Frontal cortex (tissue), 4 donors: ENCODE results near the gene PCDHB6. TPM values are rescaled to one million over a fixed set of nuclear protein-coding genes. Genes with fewer than 3 reads are reported as not detected.
"Not testable (repeated sequence)": the region's sequence is repeated elsewhere in the genome, so short reads cannot be mapped to it uniquely, and the experiment has no call there.

Experiments used
- DNase-seq, 2 donors: peaks; one replicate each; pipeline ENCODE4 v3.0.0; 2012; ENCODE audit warnings: low spot score in 2 of 2
- FAIRE-seq: peaks from 2 replicates; lab custom pipeline; 2012; peaks lifted over from hg19 to GRCh38; lab: Jason Lieb, UNC
- total RNA-seq: library from RNA; depleted of rRNA; stranded (reverse); fragments of >200 nt; gene quantifications from one replicate; pipeline ENCODE4 v1.2.3, GENCODE V29; 2014
- donor health status: control.
- donor health status: control.
- donor health status: control.

Gene PCDHB6
- total RNA-seq, 1 donor from 2014 or later = 3.3 TPM

DNA sequence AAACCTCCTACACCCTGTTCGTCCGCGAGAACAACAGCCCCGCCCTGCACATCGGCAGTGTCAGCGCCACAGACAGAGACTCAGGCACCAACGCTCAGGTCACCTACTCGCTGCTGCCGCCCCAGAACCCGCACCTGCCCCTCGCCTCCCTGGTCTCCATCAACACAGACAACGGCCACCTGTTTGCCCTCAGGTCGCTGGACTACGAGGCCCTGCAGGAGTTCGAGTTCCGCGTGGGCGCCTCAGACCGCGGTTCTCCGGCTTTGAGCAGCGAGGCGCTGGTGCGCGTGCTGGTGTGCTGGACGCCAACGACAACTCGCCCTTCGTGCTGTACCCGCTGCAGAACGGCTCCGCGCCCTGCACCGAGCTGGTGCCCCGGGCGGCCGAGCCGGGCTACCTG lies 7.5 kb downstream of the PCDHB6 start:
- DNase-seq, FAIRE-seq: not testable (repeated sequence)

DNA sequence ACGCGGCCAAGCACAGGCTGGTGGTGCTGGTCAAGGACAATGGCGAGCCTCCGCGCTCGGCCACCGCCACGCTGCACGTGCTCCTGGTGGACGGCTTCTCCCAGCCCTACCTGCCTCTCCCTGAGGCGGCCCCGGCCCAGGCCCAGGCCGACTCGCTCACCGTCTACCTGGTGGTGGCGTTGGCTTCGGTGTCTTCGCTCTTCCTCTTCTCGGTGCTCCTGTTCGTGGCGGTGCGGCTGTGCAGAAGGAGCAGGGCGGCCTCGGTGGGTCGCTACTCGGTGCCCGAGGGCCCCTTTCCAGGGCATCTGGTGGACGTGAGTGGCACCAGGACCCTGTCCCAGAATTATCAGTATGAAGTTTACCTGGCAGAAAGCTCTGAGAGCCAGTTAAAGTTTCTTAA lies 8.0 kb downstream of the PCDHB6 start:
- DNase-seq, FAIRE-seq: not testable (repeated sequence)

DNA sequence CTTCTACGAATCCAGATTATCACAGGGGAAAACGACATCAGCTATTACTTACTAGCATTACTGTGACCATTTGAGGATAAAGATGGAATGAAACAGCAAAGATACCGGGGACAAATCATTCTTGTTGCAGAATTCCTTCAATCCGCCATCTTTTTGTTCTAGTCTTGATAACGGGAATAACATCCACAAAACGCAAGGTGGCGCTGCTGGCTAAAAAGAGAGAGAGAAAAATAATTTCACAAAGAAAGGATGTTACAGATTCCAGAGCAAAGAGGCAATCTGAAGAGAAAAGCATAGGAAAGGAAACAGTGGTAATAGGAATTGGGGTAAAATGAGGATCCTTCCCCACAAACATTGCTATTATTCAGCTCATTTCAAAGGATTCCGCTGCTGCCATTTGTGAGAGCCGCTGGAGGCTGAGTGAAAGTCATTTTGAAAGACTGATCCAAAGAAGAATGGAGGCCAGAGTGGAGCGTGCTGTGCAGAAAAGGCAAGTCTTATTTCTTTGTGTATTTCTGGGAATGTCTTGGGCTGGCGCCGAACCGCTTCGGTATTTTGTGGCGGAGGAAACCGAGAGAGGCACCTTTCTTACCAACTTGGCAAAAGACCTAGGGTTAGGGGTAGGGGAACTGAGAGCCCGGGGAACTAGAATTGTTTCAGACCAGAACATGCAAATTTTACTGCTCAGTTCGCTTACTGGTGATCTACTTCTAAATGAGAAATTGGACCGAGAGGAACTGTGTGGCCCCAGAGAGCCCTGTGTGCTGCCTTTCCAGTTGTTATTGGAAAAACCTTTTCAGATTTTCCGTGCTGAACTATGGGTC lies 22.7 kb downstream of the PCDHB6 start, which contains the start of gene PCDHB7:
Gene PCDHB7, plus strand, starts transcription at position 264 of the 824 bp plus-strand sequence. Its CDS starts 192 bp downstream, at position 456.
- FAIRE-seq (no peak), DNase-seq (no peak)

DNA sequence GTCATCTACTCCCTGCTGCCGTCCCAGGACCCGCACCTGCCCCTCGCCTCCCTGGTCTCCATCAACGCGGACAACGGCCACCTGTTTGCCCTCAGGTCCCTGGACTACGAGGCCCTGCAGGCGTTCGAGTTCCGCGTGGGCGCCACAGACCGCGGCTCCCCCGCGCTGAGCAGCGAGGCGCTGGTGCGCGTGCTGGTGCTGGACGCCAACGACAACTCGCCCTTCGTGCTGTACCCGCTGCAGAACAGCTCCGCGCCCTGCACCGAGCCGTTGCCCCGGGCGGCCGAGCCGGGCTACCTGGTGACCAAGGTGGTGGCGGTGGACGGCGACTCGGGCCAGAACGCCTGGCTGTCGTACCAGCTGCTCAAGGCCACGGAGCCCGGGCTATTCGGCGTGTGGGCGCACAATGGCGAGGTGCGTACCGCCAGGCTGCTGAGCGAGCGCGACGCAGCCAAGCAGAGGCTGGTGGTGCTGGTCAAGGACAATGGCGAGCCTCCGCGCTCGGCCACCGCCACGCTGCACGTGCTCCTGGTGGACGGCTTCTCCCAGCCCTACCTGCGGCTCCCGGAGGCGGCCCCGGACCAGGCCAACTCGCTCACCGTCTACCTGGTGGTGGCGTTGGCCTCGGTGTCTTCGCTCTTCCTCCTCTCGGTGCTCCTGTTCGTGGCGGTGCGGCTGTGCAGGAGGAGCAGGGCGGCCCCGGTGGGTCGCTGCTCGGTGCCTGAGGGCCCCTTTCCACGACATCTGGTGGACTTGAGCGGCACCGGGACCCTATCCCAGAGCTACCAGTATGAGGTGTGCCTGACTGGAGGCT lies 24.6 kb downstream of the PCDHB6 start:
- DNase-seq, FAIRE-seq: not testable (repeated sequence)

DNA sequence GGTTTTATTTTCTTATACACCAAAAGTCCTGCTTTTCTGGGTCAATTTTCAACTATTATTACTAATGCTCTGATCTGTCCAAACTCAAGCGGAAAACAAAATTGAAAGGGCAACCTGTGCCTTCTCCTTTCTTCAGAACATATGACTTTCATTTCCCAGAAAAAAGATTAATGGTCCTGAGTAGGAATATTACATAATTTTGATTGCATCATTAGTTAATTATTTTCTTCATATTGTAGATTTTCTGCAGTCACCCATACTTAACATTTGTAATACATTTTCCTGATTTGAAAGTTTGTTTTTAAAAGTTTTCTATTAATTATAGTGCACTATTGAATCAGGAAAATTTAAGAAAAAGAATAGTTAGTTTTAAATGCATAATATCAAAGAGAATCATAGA lies 26.1 kb downstream of the PCDHB6 start:
- DNase-seq (no peak), FAIRE-seq (peak; percentile 98)

- not testable (repeated sequence) for FAIRE-seq, DNase-seq
Measured at GRCh38 chr5:141177577-141178191, 27.8 kb downstream of the PCDHB6 start, which contains the start of gene PCDHB8. PCDHB8 (plus strand) TSS chr5:141177790; CDS start chr5:141178035, 245 bp downstream.

DNA sequence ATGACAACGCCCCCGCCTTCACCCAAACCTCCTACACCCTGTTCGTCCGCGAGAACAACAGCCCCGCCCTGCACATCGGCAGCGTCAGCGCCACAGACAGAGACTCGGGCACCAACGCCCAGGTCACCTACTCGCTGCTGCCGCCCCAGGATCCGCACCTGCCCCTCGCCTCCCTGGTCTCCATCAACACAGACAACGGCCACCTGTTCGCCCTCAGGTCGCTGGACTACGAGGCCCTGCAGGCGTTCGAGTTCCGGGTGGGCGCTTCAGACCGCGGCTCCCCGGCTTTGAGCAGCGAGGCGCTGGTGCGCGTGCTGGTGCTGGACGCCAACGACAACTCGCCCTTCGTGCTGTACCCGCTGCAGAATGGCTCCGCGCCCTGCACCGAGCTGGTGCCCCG lies 29.5 kb downstream of the PCDHB6 start:
- not testable (repeated sequence) for DNase-seq, FAIRE-seq

- not testable (repeated sequence) for FAIRE-seq, DNase-seq
Measured at GRCh38 chr5:141179876-141180275, 30.0 kb downstream of the PCDHB6 start.

DNA sequence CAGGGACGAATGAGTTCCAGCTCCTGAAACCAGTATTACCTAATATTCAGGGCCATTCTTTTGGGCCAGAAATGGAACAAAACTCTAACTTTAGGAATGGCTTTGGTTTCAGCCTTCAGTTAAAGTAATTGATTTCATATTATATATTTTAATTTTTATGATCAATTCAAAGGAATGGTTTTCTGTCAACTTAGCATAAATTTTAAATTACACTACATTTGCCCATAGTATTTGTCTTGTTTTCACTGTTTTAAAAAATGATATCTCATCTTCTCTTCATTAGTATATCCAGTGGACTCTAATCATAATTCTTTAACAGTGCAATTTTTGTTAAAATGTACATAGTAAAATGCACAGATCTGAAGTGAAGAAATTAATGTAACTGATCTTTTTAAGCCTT lies 30.5 kb downstream of the PCDHB6 start:
- no peak for FAIRE-seq
- no peak for DNase-seq

- DNase-seq (no peak), FAIRE-seq (no peak)
Measured at GRCh38 chr5:141182248-141182647, 32.4 kb downstream of the PCDHB6 start, which contains the start of gene PCDHB16. PCDHB16 (plus strand) TSS chr5:141182387; CDS start chr5:141182560, 173 bp downstream.

DNA sequence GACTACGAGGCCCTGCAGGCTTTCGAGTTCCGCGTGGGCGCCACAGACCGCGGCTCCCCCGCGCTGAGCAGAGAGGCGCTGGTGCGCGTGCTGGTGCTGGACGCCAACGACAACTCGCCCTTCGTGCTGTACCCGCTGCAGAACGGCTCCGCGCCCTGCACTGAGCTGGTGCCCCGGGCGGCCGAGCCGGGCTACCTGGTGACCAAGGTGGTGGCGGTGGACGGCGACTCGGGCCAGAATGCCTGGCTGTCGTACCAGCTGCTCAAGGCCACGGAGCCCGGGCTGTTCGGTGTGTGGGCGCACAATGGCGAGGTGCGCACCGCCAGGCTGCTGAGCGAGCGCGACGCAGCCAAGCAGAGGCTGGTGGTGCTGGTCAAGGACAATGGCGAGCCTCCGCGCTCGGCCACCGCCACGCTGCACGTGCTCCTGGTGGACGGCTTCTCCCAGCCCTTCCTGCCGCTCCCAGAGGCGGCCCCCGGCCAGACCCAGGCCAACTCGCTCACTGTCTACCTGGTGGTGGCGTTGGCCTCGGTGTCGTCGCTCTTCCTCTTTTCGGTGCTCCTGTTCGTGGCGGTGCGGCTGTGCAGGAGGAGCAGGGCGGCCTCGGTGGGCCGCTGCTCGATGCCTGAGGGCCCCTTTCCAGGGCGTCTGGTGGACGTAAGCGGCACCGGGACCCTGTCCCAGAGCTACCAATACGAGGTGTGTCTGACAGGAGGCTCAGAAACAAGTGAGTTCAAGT lies 34.4 kb downstream of the PCDHB6 start:
- DNase-seq, FAIRE-seq: not testable (repeated sequence)

- FAIRE-seq (no peak), DNase-seq (no peak)
Measured at GRCh38 chr5:141186897-141187512, 37.1 kb downstream of the PCDHB6 start, which contains the start of gene PCDHB9. PCDHB9 (plus strand) TSS chr5:141187161; CDS start chr5:141187319, 158 bp downstream.

DNA sequence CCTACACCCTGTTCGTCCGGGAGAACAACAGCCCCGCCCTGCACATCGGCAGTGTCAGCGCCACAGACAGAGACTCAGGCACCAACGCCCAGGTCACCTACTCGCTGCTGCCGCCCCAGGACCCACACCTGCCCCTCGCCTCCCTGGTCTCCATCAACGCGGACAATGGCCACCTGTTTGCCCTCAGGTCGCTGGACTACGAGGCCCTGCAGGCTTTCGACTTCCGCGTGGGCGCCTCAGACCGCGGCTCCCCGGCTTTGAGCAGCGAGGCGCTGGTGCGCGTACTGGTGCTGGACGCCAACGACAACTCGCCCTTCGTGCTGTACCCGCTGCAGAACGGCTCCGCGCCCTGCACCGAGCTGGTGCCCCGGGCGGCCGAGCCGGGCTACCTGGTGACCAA lies 38.8 kb downstream of the PCDHB6 start:
- DNase-seq, FAIRE-seq: not testable (repeated sequence)

DNA sequence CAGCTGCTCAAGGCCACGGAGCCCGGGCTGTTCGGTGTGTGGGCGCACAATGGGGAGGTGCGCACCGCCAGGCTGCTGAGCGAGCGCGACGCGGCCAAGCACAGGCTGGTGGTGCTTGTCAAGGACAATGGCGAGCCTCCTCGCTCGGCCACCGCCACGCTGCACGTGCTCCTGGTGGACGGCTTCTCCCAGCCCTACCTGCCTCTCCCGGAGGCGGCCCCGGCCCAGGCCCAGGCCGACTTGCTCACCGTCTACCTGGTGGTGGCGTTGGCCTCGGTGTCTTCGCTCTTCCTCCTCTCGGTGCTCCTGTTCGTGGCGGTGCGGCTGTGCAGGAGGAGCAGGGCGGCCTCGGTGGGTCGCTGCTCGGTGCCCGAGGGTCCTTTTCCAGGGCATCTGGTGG lies 39.3 kb downstream of the PCDHB6 start:
- DNase-seq, FAIRE-seq: not testable (repeated sequence)

- DNase-seq (no peak), FAIRE-seq (no peak)
Measured at GRCh38 chr5:141192110-141192725, 42.4 kb downstream of the PCDHB6 start, which contains the start of gene PCDHB10. PCDHB10 (plus strand) TSS chr5:141192353; CDS start chr5:141192553, 200 bp downstream.

GRCh38 chr5:141194332-141194731 lies 44.5 kb downstream of the PCDHB6 start:
- FAIRE-seq, DNase-seq: not testable (repeated sequence)

DNA sequence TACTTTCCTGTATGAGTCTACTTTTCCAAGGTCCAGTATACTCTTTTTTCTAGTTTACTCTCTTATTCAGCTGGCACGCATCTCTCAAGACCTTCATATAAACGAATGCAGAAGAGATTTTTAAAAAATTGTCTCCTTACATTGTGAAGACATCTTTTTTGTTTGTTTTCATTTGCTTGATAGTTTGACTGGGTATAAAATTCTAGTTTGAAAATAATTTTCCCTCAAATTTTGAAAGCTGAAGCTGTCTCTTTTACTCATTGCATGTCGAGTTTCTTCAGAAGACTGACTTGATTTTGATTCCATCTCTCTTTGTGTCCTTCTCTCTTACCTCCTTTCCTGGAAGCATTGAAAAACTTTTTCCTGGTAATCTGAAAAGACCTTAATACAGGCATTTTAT lies 46.5 kb downstream of the PCDHB6 start:
- no peak for DNase-seq
- no peak for FAIRE-seq
